ENCODE measurements around the gene HNRNPC.

GRCh38 chr14:21171128-21171527, 98.1 kb downstream of the HNRNPC start:
- no peak for TF ChIP-seq CTCF (IDR thresholded peaks at IDR 0.05; ENCODE audit: low read depth, low read length)
- TF ChIP-seq MAX (IDR thresholded peaks at IDR 0.05; ENCODE audit: low read depth, low read length), result no peak
- TF ChIP-seq POLR2A (IDR thresholded peaks at IDR 0.05; ENCODE audit: extremely low read depth, insufficient read length), result no peak
- TF ChIP-seq MYC (IDR thresholded peaks at IDR 0.05; ENCODE audit: low read depth, low read length), result no peak
